AML-193 (cell line): Measurements from ENCODE around the gene RUFY1.
"Not testable (repeated sequence)": the region's sequence is repeated elsewhere in the genome, so short reads cannot be mapped to it uniquely, and the experiment has no call there.

ENCODE experiments used
- DNase-seq, 2 experiments: peaks; one replicate each; lab custom pipeline; 2025; lab: John Stamatoyannopoulos, UW

The RUFY1 gene

GRCh38 chr5:179534431-179534830, 15.9 kb upstream of the RUFY1 start:
- DNase-seq: no peak

GRCh38 chr5:179536676-179537075, 13.7 kb upstream of the RUFY1 start:
- no peak for DNase-seq

GRCh38 chr5:179542170-179542569, 8.2 kb upstream of the RUFY1 start:
- DNase-seq: no peak

GRCh38 chr5:179543275-179543674, 7.1 kb upstream of the RUFY1 start:
- DNase-seq: not testable (repeated sequence)

GRCh38 chr5:179553006-179553405, 2.7 kb downstream of the RUFY1 start:
- DNase-seq: no peak

GRCh38 chr5:179553875-179554274, 3.5 kb downstream of the RUFY1 start:
- no peak for DNase-seq

- DNase-seq: no peak
Observed at GRCh38 chr5:179554981-179555380, 4.6 kb downstream of the RUFY1 start.

- DNase-seq: not testable (repeated sequence)
Observed at GRCh38 chr5:179558261-179558799, 8.0 kb downstream of the RUFY1 start.

GRCh38 chr5:179558932-179559283, 8.6 kb downstream of the RUFY1 start:
- DNase-seq: no peak

- no peak for DNase-seq
Observed at GRCh38 chr5:179559284-179560252, 9.2 kb downstream of the RUFY1 start.

- DNase-seq: no peak
Observed at GRCh38 chr5:179564526-179564925, 14.2 kb downstream of the RUFY1 start.

GRCh38 chr5:179568721-179569120, 18.4 kb downstream of the RUFY1 start:
- DNase-seq: no peak

GRCh38 chr5:179572386-179572785, 22.0 kb downstream of the RUFY1 start:
- DNase-seq: no peak

GRCh38 chr5:179577286-179577960, 27.1 kb downstream of the RUFY1 start:
- DNase-seq: no peak

GRCh38 chr5:179585941-179586401, 35.6 kb downstream of the RUFY1 start:
- DNase-seq: no peak

GRCh38 chr5:179588166-179588565, 37.8 kb downstream of the RUFY1 start:
- no peak for DNase-seq

- DNase-seq: no peak
Observed at GRCh38 chr5:179595916-179596315, 45.6 kb downstream of the RUFY1 start.

- DNase-seq: no peak
Observed at GRCh38 chr5:179596421-179596820, 46.1 kb downstream of the RUFY1 start.

GRCh38 chr5:179599100-179599499, 48.7 kb downstream of the RUFY1 start:
- no peak for DNase-seq

- no peak for DNase-seq
Observed at GRCh38 chr5:179599566-179599965, 49.2 kb downstream of the RUFY1 start.

- DNase-seq: no peak
Observed at GRCh38 chr5:179599973-179600372, 49.6 kb downstream of the RUFY1 start.

GRCh38 chr5:179601871-179602625, 51.7 kb downstream of the RUFY1 start:
- DNase-seq: no peak
